HCT116 (cell line): ENCODE measurements around the gene WNT11. TPM values are rescaled to one million over a fixed set of nuclear protein-coding genes. Genes with fewer than 3 reads are reported as not detected.

Experiments used
- ATAC-seq: fragments of 200-7000 bp; cut with Tn5 transposase; 2 replicates; pipeline ENCODE4 v1.9.1; 2020; ENCODE audit warnings: mild to moderate bottlenecking, moderate library complexity
- BruUV-seq: library from RNA; stranded (reverse); fragments of 400-500 nt; replicated peaks from 2 replicates; lab custom pipeline; 2021; lab: Mats Ljungman, UMichigan
- CTCF ChIA-PET: fragments of 300-600 bp; sonication (Branson Sonifier 250); formaldehyde crosslinking; loops from one replicate; lab custom pipeline; 2021; ENCODE audit warnings: antibody characterized with exemption; lab: Charles Lee
- POLR2A ChIA-PET: fragments of 300-600, 350-600 bp; sonication (Branson Sonifier 250); formaldehyde crosslinking; loops from one replicate; lab custom pipeline; 2021; ENCODE audit warnings: antibody characterized with exemption; lab: Charles Lee
- RAD21 ChIA-PET, 2 experiments: fragments of 300-600 bp; sonication (Branson Sonifier 250); formaldehyde crosslinking; loops; one replicate each; lab custom pipeline; 2023; ENCODE audit warnings: low total read pairs in 2 of 2; ENCODE audit not compliant: uncharacterized antibody in 2 of 2, unreplicated experiment in 2 of 2, low non-redundant PET in 1 of 2; lab: Charles Lee
- DNase-seq: peaks from one replicate; pipeline ENCODE4 v3.0.0-alpha.2; 2010; ENCODE audit warnings: low read depth, low spot score
- H2AFZ ChIP-seq: fragments of 200-600 bp; shearing (Covaris generic), sonication (generic); 2 replicates; pipeline ENCODE4 v1.6.1; 2017; ENCODE audit warnings: low read depth, mixed run types, mixed read lengths, antibody characterized with exemption, low read length; ENCODE audit not compliant: poor library complexity, severe bottlenecking
- H3K27ac ChIP-seq: 2 replicates; pipeline ENCODE4 v1.5.1; 2012; ENCODE audit warnings: low read depth, low read length
- H3K27me3 ChIP-seq: fragments of 200-600 bp; sonication (generic); 2 replicates; pipeline ENCODE4 v1.6.1; 2016; ENCODE audit warnings: mixed run types, low read length, mixed read lengths; ENCODE audit not compliant: insufficient read depth
- H3K36me3 ChIP-seq, 2 experiments: fragments of 200-500 bp in 1 of 2; fragments of 200-600 bp in 1 of 2; sonication (Bioruptor generic) in 1 of 2; sonication (generic) in 1 of 2; 2 replicates each; pipeline versions ENCODE4 v1.5.1 to v1.6.1; 2014 to 2016; ENCODE audit warnings: low read length in 2 of 2, inconsistent platforms in 1 of 2, mixed read lengths in 1 of 2, mixed run types in 1 of 2; ENCODE audit not compliant: insufficient read depth in 2 of 2, control insufficient read depth in 1 of 2
- H3K4me1 ChIP-seq, 2 experiments: fragments of 200-600 bp in 1 of 2; sonication (generic) in 1 of 2; 2 replicates each; pipeline versions ENCODE4 v1.5.1 to v1.6.1; 2012 to 2017; ENCODE audit warnings: low read length in 2 of 2, inconsistent platforms in 1 of 2, mild to moderate bottlenecking in 1 of 2, mixed read lengths in 1 of 2, mixed run types in 1 of 2, moderate library complexity in 1 of 2; ENCODE audit not compliant: insufficient read depth in 2 of 2, control insufficient read depth in 1 of 2
- H3K4me2 ChIP-seq: fragments of 200-600 bp; sonication (generic); 2 replicates; pipeline ENCODE4 v1.6.1; 2017; ENCODE audit warnings: mixed run types, low read length, mixed read lengths
- H3K4me3 ChIP-seq, 2 experiments: fragments of 200-600 bp in 1 of 2; sonication (generic) in 1 of 2; replicated peaks in 1 of 2; 2 replicates each; pipeline ENCODE4 v1.5.1; 2011 to 2016; ENCODE audit warnings: low read length in 2 of 2, control low read depth in 1 of 2, low read depth in 1 of 2, mild to moderate bottlenecking in 1 of 2, mixed read lengths in 1 of 2, mixed run types in 1 of 2
- H3K79me2 ChIP-seq: fragments of 200-600 bp; sonication (generic); 2 replicates; pipeline ENCODE4 v1.6.1; 2017; ENCODE audit warnings: mild to moderate bottlenecking, mixed run types, low read length, moderate library complexity, mixed read lengths; ENCODE audit not compliant: insufficient read depth
- H3K9ac ChIP-seq: fragments of 200-600 bp; sonication (generic); 2 replicates; pipeline ENCODE4 v1.6.1; 2016; ENCODE audit warnings: low read length, mixed read lengths
- H3K9me2 ChIP-seq: fragments of 200-600 bp; sonication (generic), shearing (Covaris generic); 2 replicates; pipeline ENCODE4 v1.6.1; 2017; ENCODE audit warnings: mixed run types, mild to moderate bottlenecking, moderate library complexity; ENCODE audit not compliant: insufficient read depth
- H3K9me3 ChIP-seq, 2 experiments: fragments of 200-500 bp in 1 of 2; fragments of 200-600 bp in 1 of 2; sonication (Bioruptor generic) in 1 of 2; sonication (generic) in 1 of 2; 2 replicates each; pipeline ENCODE4 v1.6.1; 2014 to 2017; ENCODE audit warnings: low read length in 2 of 2, mixed read lengths in 2 of 2, inconsistent platforms in 1 of 2, low read depth in 1 of 2, mild to moderate bottlenecking in 1 of 2, mixed run types in 1 of 2, moderate library complexity in 1 of 2; ENCODE audit not compliant: control insufficient read depth in 1 of 2, insufficient read depth in 1 of 2
- H4K20me1 ChIP-seq: fragments of 200-600 bp; sonication (generic), shearing (Covaris generic); 2 replicates; pipeline ENCODE4 v1.6.1; 2017; ENCODE audit warnings: mixed run types, mild to moderate bottlenecking, moderate library complexity; ENCODE audit not compliant: insufficient read depth
- CBX3 ChIP-seq: IDR thresholded peaks from 2 replicates; pipeline ENCODE4 v1.6.1; 2012; ENCODE audit warnings: low read depth
- CEBPB ChIP-seq: IDR thresholded peaks from 2 replicates; pipeline ENCODE4 v1.6.1; 2012; ENCODE audit warnings: low read depth
- EGR1 ChIP-seq: IDR thresholded peaks from 2 replicates; pipeline ENCODE4 v1.6.1; 2012; ENCODE audit warnings: low read depth
- ELF1 ChIP-seq: IDR thresholded peaks from 2 replicates; pipeline ENCODE4 v1.6.1; 2012; ENCODE audit warnings: low read depth, borderline replicate concordance
- EZH2phosphoT487 ChIP-seq: fragments of 200-600 bp; IDR thresholded peaks from 2 replicates; pipeline ENCODE4 v1.6.1; 2018; ENCODE audit warnings: antibody characterized with exemption, borderline replicate concordance
- JUND ChIP-seq: IDR thresholded peaks from 2 replicates; pipeline ENCODE4 v1.6.1; 2012
- POLR2A ChIP-seq: IDR thresholded peaks from 2 replicates; pipeline ENCODE4 v1.7.0; 2011; ENCODE audit warnings: borderline replicate concordance; ENCODE audit not compliant: insufficient read depth, insufficient read length; ENCODE audit errors: extremely low read depth
- RAD21 ChIP-seq: IDR thresholded peaks from 2 replicates; pipeline ENCODE4 v1.6.1; 2012; ENCODE audit warnings: low read depth, mild to moderate bottlenecking
- SIN3A ChIP-seq: IDR thresholded peaks from 2 replicates; pipeline ENCODE4 v1.6.1; 2012; ENCODE audit warnings: low read depth
- ZFX ChIP-seq: fragments of 450-650 bp; IDR thresholded peaks from 2 replicates; pipeline ENCODE4 v1.6.1; 2017
- ZNF274 ChIP-seq: fragments of 200-500 bp; sonication (Bioruptor generic); IDR thresholded peaks from 2 replicates; pipeline ENCODE4 v1.6.1; 2014; ENCODE audit warnings: mild to moderate bottlenecking, low read depth, low read length, inconsistent platforms
- intact Hi-C: fragments of 100-400 bp; cut with micrococcal nuclease; formaldehyde crosslinking; loops from 2 replicates; pipeline ENCODE4 v1.10.0; 2022
- total RNA-seq: library from RNA; stranded (reverse); gene quantifications from one replicate; pipeline ENCODE4 v1.2.1, GENCODE V29; 2021; ENCODE audit not compliant: unreplicated experiment
- TF ChIP-seq, protein P1 (sequence below): IDR thresholded peaks from 2 replicates; pipeline ENCODE4 v1.6.1; 2011; ENCODE audit warnings: mild to moderate bottlenecking, low read length, moderate library complexity; ENCODE audit not compliant: insufficient replicate concordance; ENCODE audit errors: extremely low read depth
- TF ChIP-seq, protein P2 (sequence below): IDR thresholded peaks from 2 replicates; pipeline ENCODE4 v1.6.1; 2012
- TF ChIP-seq, protein P3 (sequence below): IDR thresholded peaks from 2 replicates; pipeline ENCODE4 v1.6.1; 2012; ENCODE audit warnings: low read depth
- TF ChIP-seq, protein P4 (sequence below), 3 experiments: fragments of 200-600 bp in 1 of 3; sonication (generic) in 1 of 3; IDR thresholded peaks in 2 of 3; conservative IDR thresholded peaks in 1 of 3; 2 replicates each; pipeline ENCODE4 v1.5.1; 2012 to 2017; ENCODE audit warnings: low read depth in 2 of 3, low read length in 2 of 3, antibody characterized with exemption in 1 of 3, borderline replicate concordance in 1 of 3, control low read depth in 1 of 3, mild to moderate bottlenecking in 1 of 3, mixed read lengths in 1 of 3, mixed run types in 1 of 3, moderate library complexity in 1 of 3; ENCODE audit not compliant: insufficient read depth in 1 of 3

WNT11 gene
- total RNA-seq, 1 experiment from 2014 or later: 1.9 TPM

DNA sequence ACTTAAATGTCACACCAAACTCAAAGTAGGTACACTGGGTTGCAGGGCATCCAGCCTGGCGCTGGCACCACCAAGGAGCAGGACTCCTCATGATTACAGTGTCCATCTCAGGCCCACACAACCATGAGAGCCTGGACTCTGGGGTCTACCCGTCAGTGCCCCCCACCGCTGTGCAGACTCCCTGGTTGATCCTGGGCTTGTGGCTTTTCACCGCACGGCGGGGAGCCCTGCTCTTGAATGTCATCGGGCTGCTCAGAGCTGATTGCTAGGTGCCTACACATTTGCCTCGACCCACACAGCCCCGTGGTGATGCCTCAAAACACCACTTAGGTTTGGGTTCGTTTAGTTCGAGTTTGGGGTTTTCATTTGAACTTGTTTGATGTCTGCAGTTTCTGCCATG lies 63.0 kb downstream of the WNT11 start:
- TF ChIP-seq, protein P1, sequence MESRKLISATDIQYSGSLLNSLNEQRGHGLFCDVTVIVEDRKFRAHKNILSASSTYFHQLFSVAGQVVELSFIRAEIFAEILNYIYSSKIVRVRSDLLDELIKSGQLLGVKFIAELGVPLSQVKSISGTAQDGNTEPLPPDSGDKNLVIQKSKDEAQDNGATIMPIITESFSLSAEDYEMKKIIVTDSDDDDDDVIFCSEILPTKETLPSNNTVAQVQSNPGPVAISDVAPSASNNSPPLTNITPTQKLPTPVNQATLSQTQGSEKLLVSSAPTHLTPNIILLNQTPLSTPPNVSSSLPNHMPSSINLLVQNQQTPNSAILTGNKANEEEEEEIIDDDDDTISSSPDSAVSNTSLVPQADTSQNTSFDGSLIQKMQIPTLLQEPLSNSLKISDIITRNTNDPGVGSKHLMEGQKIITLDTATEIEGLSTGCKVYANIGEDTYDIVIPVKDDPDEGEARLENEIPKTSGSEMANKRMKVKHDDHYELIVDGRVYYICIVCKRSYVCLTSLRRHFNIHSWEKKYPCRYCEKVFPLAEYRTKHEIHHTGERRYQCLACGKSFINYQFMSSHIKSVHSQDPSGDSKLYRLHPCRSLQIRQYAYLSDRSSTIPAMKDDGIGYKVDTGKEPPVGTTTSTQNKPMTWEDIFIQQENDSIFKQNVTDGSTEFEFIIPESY: no peak
- TF ChIP-seq EGR1: no peak
- TF ChIP-seq, protein P2, sequence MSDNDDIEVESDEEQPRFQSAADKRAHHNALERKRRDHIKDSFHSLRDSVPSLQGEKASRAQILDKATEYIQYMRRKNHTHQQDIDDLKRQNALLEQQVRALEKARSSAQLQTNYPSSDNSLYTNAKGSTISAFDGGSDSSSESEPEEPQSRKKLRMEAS: no peak
- TF ChIP-seq CEBPB: no peak
- TF ChIP-seq, protein P3, sequence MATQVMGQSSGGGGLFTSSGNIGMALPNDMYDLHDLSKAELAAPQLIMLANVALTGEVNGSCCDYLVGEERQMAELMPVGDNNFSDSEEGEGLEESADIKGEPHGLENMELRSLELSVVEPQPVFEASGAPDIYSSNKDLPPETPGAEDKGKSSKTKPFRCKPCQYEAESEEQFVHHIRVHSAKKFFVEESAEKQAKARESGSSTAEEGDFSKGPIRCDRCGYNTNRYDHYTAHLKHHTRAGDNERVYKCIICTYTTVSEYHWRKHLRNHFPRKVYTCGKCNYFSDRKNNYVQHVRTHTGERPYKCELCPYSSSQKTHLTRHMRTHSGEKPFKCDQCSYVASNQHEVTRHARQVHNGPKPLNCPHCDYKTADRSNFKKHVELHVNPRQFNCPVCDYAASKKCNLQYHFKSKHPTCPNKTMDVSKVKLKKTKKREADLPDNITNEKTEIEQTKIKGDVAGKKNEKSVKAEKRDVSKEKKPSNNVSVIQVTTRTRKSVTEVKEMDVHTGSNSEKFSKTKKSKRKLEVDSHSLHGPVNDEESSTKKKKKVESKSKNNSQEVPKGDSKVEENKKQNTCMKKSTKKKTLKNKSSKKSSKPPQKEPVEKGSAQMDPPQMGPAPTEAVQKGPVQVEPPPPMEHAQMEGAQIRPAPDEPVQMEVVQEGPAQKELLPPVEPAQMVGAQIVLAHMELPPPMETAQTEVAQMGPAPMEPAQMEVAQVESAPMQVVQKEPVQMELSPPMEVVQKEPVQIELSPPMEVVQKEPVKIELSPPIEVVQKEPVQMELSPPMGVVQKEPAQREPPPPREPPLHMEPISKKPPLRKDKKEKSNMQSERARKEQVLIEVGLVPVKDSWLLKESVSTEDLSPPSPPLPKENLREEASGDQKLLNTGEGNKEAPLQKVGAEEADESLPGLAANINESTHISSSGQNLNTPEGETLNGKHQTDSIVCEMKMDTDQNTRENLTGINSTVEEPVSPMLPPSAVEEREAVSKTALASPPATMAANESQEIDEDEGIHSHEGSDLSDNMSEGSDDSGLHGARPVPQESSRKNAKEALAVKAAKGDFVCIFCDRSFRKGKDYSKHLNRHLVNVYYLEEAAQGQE: no peak
- no peak for TF ChIP-seq ZFX
- no peak for TF ChIP-seq POLR2A
- TF ChIP-seq ELF1: no peak
- no peak for TF ChIP-seq RAD21
- TF ChIP-seq CBX3: no peak
- no peak for TF ChIP-seq JUND
- no peak for TF ChIP-seq SIN3A
- no peak for TF ChIP-seq EZH2phosphoT487
- TF ChIP-seq, protein P4, sequence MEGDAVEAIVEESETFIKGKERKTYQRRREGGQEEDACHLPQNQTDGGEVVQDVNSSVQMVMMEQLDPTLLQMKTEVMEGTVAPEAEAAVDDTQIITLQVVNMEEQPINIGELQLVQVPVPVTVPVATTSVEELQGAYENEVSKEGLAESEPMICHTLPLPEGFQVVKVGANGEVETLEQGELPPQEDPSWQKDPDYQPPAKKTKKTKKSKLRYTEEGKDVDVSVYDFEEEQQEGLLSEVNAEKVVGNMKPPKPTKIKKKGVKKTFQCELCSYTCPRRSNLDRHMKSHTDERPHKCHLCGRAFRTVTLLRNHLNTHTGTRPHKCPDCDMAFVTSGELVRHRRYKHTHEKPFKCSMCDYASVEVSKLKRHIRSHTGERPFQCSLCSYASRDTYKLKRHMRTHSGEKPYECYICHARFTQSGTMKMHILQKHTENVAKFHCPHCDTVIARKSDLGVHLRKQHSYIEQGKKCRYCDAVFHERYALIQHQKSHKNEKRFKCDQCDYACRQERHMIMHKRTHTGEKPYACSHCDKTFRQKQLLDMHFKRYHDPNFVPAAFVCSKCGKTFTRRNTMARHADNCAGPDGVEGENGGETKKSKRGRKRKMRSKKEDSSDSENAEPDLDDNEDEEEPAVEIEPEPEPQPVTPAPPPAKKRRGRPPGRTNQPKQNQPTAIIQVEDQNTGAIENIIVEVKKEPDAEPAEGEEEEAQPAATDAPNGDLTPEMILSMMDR (IDR thresholded peaks at IDR 0.05 in 2 of 3, conservative IDR thresholded peaks at IDR 0.05 in 1 of 3; ENCODE audit: borderline replicate concordance in 1 of 3, insufficient read depth in 1 of 3, low read depth in 2 of 3, low read length in 2 of 3): no peak
- TF ChIP-seq ZNF274: no peak
- ChIA-PET RAD21 (no interaction called here), CTCF (interaction anchor here (1.6 kb wide), 1 partner anchor 11 kb away, joined by 4 read pairs; no protein-coding TSS in a partner anchor)

More for the DNA sequence above, 63.0 kb downstream of the WNT11 start:
- DNase-seq (no peak), ATAC-seq (no peak)
- Histone ChIP-seq H3K27me3 (no peaks in the 10 kb centered on the region), H2AFZ (no peak overlapping the region), H4K20me1 (no peaks in the 10 kb centered on the region), H3K9me3 (no peaks in the 10 kb centered on the region), H3K36me3 (no peaks in the 10 kb centered on the region), H3K27ac (no peak overlapping the region), H3K79me2 (no peaks in the 10 kb centered on the region), H3K4me1 (no peaks in the 10 kb centered on the region), H3K4me2 (no peak overlapping the region), H3K9ac (no peak overlapping the region), H3K4me3 (no peak overlapping the region), H3K9me2 (no peaks in the 10 kb centered on the region)
- intact Hi-C loops: no loop called here
- BruUV-seq: no TSS peak
- POLR2A ChIA-PET: no interaction called here
